ENCODE data around the gene WDR4. TPM values are rescaled to one million over a fixed set of nuclear protein-coding genes. Genes with fewer than 3 reads are reported as not detected.

Gene WDR4
- total and polyA plus RNA-seq, 9 of the 15 experiments (the other 6 are each of a cell fraction or from before 2014, with no cell fraction given): 5.4 to 95.4 (median 32.1) TPM

- ATAC-seq: no peak
- DNase-seq (ENCODE audit: extremely low read depth in 1 of 4, low spot score in 3 of 4): no peak
- ChIA-PET POLR2A (interaction anchor here (0.6 to 1.1 kb wide), 3 partner anchors 9 to 786 kb away, joined by 3 to 4 read pairs (median 3); no protein-coding TSS in a partner anchor), CTCF (ENCODE audit: low intra/inter-chr PET ratio) (no interaction called here)
- BruUV-seq (replicated peaks): no TSS peak
- H3K9ac ChIP-seq (ENCODE audit: insufficient read depth in 1 of 2, low read depth in 2 of 2, low read length in 2 of 2): no peak overlapping the region
- H3K4me3 ChIP-seq: no peak overlapping the region
- peaks cover 31% of the 10 kb centered on the region; the same call in 1 of the 2 replicates for H4K20me1 ChIP-seq (replicated peaks; ENCODE audit: control insufficient read depth, insufficient read depth, low read length)
- H3K27ac ChIP-seq (ENCODE audit: extremely low read depth, low read depth, low read length): no peak overlapping the region
- WGBS (ENCODE audit: insufficient coverage, low coverage, missing lambda C conversion rate): 73% methylated on average over 12 of the region's 12 CpGs
- no peak overlapping the region for H3K4me2 ChIP-seq (ENCODE audit: insufficient read depth, low read length)
- peaks cover 20% of the 10 kb centered on the region for H3K36me3 ChIP-seq (ENCODE audit: control insufficient read depth, insufficient read depth, low read length)
- no peaks in the 10 kb centered on the region; the same call in 1 of the 2 replicates for H3K9me3 ChIP-seq (replicated peaks; ENCODE audit: control insufficient read depth, insufficient read depth, low read depth, low read length)
- in situ Hi-C loops (cut with MboI): no loop called here
- H3K79me2 ChIP-seq (ENCODE audit: control insufficient read depth, insufficient read depth, low read length): no peaks in the 10 kb centered on the region
- peaks cover 0 to 20% of the 10 kb centered on the region in 2 experiments; a peak in 3 of 5 replicates for H3K4me1 ChIP-seq (replicated peaks in 1 of 2; ENCODE audit: control insufficient read depth in 2 of 2, insufficient read depth in 2 of 2, low read length in 2 of 2)
- no peak overlapping the region for H2AFZ ChIP-seq (ENCODE audit: low read depth, low read length)
- peak; percentile 62 for FAIRE-seq
- H3K27me3 ChIP-seq (ENCODE audit: control insufficient read depth in 2 of 2, insufficient read depth in 2 of 2, low read length in 2 of 2): no peaks in the 10 kb centered on the region
- H3K9me1 ChIP-seq (ENCODE audit: control insufficient read depth, insufficient read depth, low read length): no peaks in the 10 kb centered on the region
- intact Hi-C loops (cut with micrococcal nuclease): no loop called here
- TF ChIP-seq POLR2A (conservative IDR thresholded peaks at IDR 0.05): 0 out of 2 replicates have a peak, but pooled peaks have one; percentile 58
- TF ChIP-seq, protein P1, sequence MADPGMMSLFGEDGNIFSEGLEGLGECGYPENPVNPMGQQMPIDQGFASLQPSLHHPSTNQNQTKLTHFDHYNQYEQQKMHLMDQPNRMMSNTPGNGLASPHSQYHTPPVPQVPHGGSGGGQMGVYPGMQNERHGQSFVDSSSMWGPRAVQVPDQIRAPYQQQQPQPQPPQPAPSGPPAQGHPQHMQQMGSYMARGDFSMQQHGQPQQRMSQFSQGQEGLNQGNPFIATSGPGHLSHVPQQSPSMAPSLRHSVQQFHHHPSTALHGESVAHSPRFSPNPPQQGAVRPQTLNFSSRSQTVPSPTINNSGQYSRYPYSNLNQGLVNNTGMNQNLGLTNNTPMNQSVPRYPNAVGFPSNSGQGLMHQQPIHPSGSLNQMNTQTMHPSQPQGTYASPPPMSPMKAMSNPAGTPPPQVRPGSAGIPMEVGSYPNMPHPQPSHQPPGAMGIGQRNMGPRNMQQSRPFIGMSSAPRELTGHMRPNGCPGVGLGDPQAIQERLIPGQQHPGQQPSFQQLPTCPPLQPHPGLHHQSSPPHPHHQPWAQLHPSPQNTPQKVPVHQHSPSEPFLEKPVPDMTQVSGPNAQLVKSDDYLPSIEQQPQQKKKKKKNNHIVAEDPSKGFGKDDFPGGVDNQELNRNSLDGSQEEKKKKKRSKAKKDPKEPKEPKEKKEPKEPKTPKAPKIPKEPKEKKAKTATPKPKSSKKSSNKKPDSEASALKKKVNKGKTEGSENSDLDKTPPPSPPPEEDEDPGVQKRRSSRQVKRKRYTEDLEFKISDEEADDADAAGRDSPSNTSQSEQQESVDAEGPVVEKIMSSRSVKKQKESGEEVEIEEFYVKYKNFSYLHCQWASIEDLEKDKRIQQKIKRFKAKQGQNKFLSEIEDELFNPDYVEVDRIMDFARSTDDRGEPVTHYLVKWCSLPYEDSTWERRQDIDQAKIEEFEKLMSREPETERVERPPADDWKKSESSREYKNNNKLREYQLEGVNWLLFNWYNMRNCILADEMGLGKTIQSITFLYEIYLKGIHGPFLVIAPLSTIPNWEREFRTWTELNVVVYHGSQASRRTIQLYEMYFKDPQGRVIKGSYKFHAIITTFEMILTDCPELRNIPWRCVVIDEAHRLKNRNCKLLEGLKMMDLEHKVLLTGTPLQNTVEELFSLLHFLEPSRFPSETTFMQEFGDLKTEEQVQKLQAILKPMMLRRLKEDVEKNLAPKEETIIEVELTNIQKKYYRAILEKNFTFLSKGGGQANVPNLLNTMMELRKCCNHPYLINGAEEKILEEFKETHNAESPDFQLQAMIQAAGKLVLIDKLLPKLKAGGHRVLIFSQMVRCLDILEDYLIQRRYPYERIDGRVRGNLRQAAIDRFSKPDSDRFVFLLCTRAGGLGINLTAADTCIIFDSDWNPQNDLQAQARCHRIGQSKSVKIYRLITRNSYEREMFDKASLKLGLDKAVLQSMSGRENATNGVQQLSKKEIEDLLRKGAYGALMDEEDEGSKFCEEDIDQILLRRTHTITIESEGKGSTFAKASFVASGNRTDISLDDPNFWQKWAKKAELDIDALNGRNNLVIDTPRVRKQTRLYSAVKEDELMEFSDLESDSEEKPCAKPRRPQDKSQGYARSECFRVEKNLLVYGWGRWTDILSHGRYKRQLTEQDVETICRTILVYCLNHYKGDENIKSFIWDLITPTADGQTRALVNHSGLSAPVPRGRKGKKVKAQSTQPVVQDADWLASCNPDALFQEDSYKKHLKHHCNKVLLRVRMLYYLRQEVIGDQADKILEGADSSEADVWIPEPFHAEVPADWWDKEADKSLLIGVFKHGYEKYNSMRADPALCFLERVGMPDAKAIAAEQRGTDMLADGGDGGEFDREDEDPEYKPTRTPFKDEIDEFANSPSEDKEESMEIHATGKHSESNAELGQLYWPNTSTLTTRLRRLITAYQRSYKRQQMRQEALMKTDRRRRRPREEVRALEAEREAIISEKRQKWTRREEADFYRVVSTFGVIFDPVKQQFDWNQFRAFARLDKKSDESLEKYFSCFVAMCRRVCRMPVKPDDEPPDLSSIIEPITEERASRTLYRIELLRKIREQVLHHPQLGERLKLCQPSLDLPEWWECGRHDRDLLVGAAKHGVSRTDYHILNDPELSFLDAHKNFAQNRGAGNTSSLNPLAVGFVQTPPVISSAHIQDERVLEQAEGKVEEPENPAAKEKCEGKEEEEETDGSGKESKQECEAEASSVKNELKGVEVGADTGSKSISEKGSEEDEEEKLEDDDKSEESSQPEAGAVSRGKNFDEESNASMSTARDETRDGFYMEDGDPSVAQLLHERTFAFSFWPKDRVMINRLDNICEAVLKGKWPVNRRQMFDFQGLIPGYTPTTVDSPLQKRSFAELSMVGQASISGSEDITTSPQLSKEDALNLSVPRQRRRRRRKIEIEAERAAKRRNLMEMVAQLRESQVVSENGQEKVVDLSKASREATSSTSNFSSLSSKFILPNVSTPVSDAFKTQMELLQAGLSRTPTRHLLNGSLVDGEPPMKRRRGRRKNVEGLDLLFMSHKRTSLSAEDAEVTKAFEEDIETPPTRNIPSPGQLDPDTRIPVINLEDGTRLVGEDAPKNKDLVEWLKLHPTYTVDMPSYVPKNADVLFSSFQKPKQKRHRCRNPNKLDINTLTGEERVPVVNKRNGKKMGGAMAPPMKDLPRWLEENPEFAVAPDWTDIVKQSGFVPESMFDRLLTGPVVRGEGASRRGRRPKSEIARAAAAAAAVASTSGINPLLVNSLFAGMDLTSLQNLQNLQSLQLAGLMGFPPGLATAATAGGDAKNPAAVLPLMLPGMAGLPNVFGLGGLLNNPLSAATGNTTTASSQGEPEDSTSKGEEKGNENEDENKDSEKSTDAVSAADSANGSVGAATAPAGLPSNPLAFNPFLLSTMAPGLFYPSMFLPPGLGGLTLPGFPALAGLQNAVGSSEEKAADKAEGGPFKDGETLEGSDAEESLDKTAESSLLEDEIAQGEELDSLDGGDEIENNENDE (IDR thresholded peaks at IDR 0.05; ENCODE audit: low read depth, low read length): no peak
- TF ChIP-seq ZNF696 (CRISPR knock-in tag; conservative IDR thresholded peaks at IDR 0.05): no peak
- TF ChIP-seq GABPB1 (CRISPR knock-in tag; IDR thresholded peaks at IDR 0.05): no peak
- no peak; the same call in none of the 2 replicates for TF ChIP-seq POLR2AphosphoS2 (IDR thresholded peaks at IDR 0.05; ENCODE audit: low read length)
- no peak for TF ChIP-seq NCOA2 (IDR thresholded peaks at IDR 0.05; ENCODE audit: partially characterized antibody in 2 of 2)
These were observed 43.5 kb downstream of the WDR4 start for GRCh38 chr21:42835611-42836401.
